ENCODE data around the gene SF3B6.

Gene SF3B6

DNA sequence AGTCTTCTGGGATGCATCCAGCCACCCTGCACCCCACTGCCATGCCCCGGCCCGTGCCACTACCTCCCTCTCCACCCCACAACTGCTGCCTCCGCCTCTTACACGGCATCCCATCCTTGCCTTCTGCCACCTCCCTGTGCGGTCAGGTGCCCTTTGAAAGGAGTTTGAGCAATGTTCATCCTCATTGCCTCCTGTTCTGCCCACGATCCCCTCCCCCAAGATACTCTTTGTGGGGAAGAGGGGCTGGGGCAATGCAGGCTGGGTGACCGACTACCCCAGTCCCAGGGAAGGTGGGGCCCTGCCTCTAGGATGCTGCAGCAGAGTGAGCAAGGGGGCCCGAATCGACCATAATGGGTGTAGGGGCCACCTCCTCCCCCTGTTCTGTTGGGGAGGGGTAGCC is 57.9 kb downstream of the SF3B6 start:
- no peak for DNase-seq (ENCODE audit: low spot score)

DNA sequence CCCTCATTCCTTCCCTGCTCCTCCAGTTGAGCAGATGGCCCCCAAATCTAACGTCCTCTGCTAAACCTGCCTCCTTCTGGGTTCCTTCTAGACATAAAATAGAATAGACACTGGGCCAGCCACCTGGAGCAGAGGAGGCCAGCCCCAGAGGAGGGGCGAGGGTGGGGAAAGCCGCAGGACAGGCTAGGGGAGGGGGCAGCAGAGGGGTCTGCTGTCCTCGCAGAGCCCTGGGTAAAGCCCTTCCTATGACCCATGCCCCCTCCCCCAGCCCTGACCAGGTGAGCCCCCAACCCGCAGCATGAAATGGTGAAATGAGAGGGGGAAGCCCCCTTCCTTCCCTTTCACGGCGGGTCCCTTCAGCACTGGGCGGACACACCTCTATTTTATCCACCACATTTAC is 58.4 kb downstream of the SF3B6 start:
- DNase-seq (ENCODE audit: low spot score) = no peak
